GM12874 (cell line): ENCODE measurements around the gene SOX6.

Experiments used
- CTCF ChIP-seq: IDR thresholded peaks from 2 replicates; pipeline ENCODE4 v1.5.1; 2011; ENCODE audit warnings: low read depth, mild to moderate bottlenecking, control low read depth, low read length, moderate library complexity; ENCODE audit not compliant: insufficient read depth

The SOX6 gene

GRCh38 chr11:16350125-16350524, 6.2 kb downstream of the SOX6 start:
- no peak for TF ChIP-seq CTCF

GRCh38 chr11:16347928-16348685, 8.2 kb downstream of the SOX6 start:
- no peak for TF ChIP-seq CTCF

GRCh38 chr11:16346975-16347374, 9.4 kb downstream of the SOX6 start:
- TF ChIP-seq CTCF: no peak

DNA sequence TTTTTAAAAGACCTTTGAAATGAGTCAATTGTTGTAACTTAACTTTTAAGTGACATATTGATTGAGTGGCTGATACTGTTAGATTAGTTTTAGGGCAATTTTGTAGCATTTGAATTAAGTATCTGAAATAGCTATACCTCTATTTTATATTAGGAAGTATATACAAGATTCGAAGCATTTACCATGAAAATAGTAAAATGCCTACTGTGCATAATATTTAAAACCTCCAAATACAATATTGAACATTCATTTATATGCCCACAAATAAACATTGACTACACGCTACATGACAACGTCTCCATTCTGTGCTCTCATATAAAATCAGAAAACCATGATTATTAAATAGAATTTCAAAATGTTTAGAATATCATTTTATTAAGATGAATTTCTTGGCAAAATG, 14.5 kb downstream of the SOX6 start:
- no peak for TF ChIP-seq CTCF

DNA sequence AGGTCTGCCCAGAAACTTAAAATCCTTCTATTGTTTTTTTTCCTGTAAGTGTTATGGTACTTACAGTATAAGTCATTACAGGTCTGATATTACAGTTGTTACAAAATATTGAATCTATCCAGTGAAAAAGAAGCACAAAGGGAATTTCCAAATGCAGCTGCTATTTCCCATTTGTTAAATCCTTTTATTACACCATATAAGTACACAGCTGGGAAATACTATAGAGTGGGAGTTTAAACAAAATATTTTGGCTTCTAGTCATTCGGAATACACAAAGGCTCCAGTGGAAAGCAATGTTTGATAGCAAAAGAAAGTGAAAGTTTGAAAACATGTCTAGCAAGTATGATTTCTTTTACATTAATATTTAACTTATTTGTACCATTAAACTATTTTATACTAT, 18.0 kb downstream of the SOX6 start:
- no peak for TF ChIP-seq CTCF

DNA sequence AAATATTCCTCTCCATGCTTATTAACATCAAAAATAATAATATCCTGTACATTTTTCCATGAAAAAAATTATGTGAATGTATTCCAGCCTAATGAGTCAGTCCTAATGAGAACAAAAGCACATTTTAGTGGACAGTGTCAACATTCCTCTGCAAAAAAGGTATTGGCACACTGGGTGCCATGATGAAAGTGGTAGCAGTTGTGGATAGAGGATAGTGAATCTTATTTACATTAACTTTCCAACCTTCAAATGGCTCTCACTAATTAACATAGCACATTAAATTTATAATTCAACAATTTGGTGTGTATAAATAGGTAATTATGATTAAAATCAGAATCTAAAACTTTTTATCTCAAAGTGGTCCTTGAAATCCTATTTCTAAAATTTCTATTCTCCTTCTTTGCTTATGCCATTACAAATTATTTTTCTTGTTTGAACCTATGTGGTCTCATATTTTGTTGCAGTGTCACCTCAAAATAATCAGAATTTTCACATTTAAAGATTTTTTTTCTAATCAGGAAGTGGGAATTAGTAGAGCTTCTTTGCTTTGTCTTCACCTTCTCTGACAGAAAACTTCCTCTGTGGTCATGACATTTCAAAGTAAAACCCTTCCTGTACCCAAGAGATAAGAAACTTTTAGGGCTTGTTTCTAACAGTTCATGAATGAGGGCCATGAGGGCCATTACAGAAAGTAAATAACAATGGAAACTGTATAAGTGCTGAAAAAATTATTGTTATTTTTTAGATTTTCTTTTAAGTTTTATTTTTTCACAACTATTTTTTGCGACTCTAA, 18.7 kb downstream of the SOX6 start:
- no peak for TF ChIP-seq CTCF

GRCh38 chr11:16336721-16337120, 19.6 kb downstream of the SOX6 start:
- TF ChIP-seq CTCF: no peak
